Muscle layer of colon (tissue), 2 donors: ENCODE data around the gene ZNF14.
A peak's percentile ranks its signal among the peaks of the same experiment; 100 is the strongest.
"Not testable (repeated sequence)": the region's sequence is repeated elsewhere in the genome, so short reads cannot be mapped to it uniquely, and the experiment has no call there.

Source experiments
- H3K27ac ChIP-seq: one replicate; pipeline ENCODE4 v1.7.0; 2013; ENCODE audit warnings: low read depth, mild to moderate bottlenecking, low read length, moderate library complexity
- H3K27me3 ChIP-seq, 2 donors: one replicate each; pipeline ENCODE4 v1.7.0; 2013; ENCODE audit warnings: low read length in 2 of 2, mild to moderate bottlenecking in 2 of 2; ENCODE audit not compliant: insufficient read depth in 2 of 2, control insufficient read depth in 1 of 2
- H3K36me3 ChIP-seq: one replicate; pipeline ENCODE4 v1.7.0; 2013; ENCODE audit warnings: mild to moderate bottlenecking, low read length; ENCODE audit not compliant: insufficient read depth
- H3K4me1 ChIP-seq: one replicate; pipeline ENCODE4 v1.7.0; 2013; ENCODE audit warnings: mild to moderate bottlenecking, low read length; ENCODE audit not compliant: insufficient read depth
- H3K4me3 ChIP-seq, 2 donors: one replicate each; pipeline ENCODE4 v1.7.0; 2013; ENCODE audit warnings: low read length in 2 of 2, low read depth in 1 of 2, mild to moderate bottlenecking in 1 of 2, moderate library complexity in 1 of 2
- H3K9ac ChIP-seq: one replicate; pipeline ENCODE4 v1.7.0; 2013; ENCODE audit warnings: low read length
- H3K9me3 ChIP-seq: one replicate; pipeline ENCODE4 v1.7.0; 2013; ENCODE audit warnings: mild to moderate bottlenecking, low read length
- donor health status: abdominal sarcoma.
- donor health status: Adenocarcinoma of cecum.

ZNF14 gene

GRCh38 chr19:19710506-19710905 lies 22.4 kb downstream of the ZNF14 start:
- Histone ChIP-seq H3K4me3 (peak overlapping the region in 1 of 2 donors; percentile 12), H3K27ac (no peak overlapping the region), H3K36me3 (peaks cover 41% of the 10 kb centered on the region), H3K9me3 (peaks cover 72% of the 10 kb centered on the region), H3K4me1 (no peaks in the 10 kb centered on the region), H3K27me3 (no peaks in the 10 kb centered on the region), H3K9ac (no peak overlapping the region)

GRCh38 chr19:19704836-19705235 lies 28.1 kb downstream of the ZNF14 start:
- no peak overlapping the region for H3K27ac ChIP-seq
- peaks cover 22% of the 10 kb centered on the region for H3K9me3 ChIP-seq
- H3K4me3 ChIP-seq, result no peak overlapping the region
- peaks cover 6% of the 10 kb centered on the region for H3K36me3 ChIP-seq
- no peak overlapping the region for H3K9ac ChIP-seq
- H3K4me1 ChIP-seq, result no peaks in the 10 kb centered on the region
- H3K27me3 ChIP-seq, result no peaks in the 10 kb centered on the region

GRCh38 chr19:19700493-19700892 lies 32.4 kb downstream of the ZNF14 start:
- not testable (repeated sequence) for H3K4me1 ChIP-seq, H3K27ac ChIP-seq, H3K36me3 ChIP-seq, H3K27me3 ChIP-seq, H3K9me3 ChIP-seq, H3K9ac ChIP-seq, H3K4me3 ChIP-seq

GRCh38 chr19:19697589-19697988 lies 35.3 kb downstream of the ZNF14 start:
- Histone ChIP-seq H3K9ac (no peak overlapping the region), H3K9me3 (peaks cover 9% of the 10 kb centered on the region), H3K27me3 (no peaks in the 10 kb centered on the region), H3K4me1 (no peaks in the 10 kb centered on the region), H3K27ac (no peak overlapping the region), H3K36me3 (no peaks in the 10 kb centered on the region), H3K4me3 (no peak overlapping the region)

GRCh38 chr19:19696386-19696785 lies 36.5 kb downstream of the ZNF14 start:
- no peaks in the 10 kb centered on the region for H3K36me3 ChIP-seq
- H3K27me3 ChIP-seq, result no peaks in the 10 kb centered on the region
- no peaks in the 10 kb centered on the region for H3K4me1 ChIP-seq
- H3K9me3 ChIP-seq, result peaks cover 9% of the 10 kb centered on the region
- H3K9ac ChIP-seq, result no peak overlapping the region
- no peak overlapping the region for H3K27ac ChIP-seq
- no peak overlapping the region for H3K4me3 ChIP-seq

- Histone ChIP-seq H3K9me3 (no peaks in the 10 kb centered on the region), H3K4me3 (no peak overlapping the region)
Observed at GRCh38 chr19:19691683-19692082, 41.2 kb downstream of the ZNF14 start.

GRCh38 chr19:19689023-19689422 lies 43.9 kb downstream of the ZNF14 start:
- H3K27me3 ChIP-seq, H3K9ac ChIP-seq, H3K36me3 ChIP-seq, H3K9me3 ChIP-seq, H3K27ac ChIP-seq, H3K4me3 ChIP-seq, H3K4me1 ChIP-seq: not testable (repeated sequence)

More at GRCh38 chr19:19691683-19692082, 41.2 kb downstream of the ZNF14 start:
- Histone ChIP-seq H3K9ac (no peak overlapping the region), H3K4me1 (no peaks in the 10 kb centered on the region), H3K36me3 (no peaks in the 10 kb centered on the region), H3K27me3 (no peaks in the 10 kb centered on the region), H3K27ac (no peak overlapping the region)

- Histone ChIP-seq H3K9me3 (no peaks in the 10 kb centered on the region), H3K4me3 (no peak overlapping the region), H3K4me1 (no peaks in the 10 kb centered on the region), H3K27me3 (no peaks in the 10 kb centered on the region), H3K27ac (no peak overlapping the region), H3K9ac (no peak overlapping the region), H3K36me3 (no peaks in the 10 kb centered on the region)
Observed at GRCh38 chr19:19687090-19687489, 45.8 kb downstream of the ZNF14 start.

- Histone ChIP-seq H3K36me3 (no peaks in the 10 kb centered on the region), H3K27me3 (no peaks in the 10 kb centered on the region), H3K9ac (no peak overlapping the region), H3K27ac (no peak overlapping the region), H3K4me1 (no peaks in the 10 kb centered on the region), H3K4me3 (no peak overlapping the region), H3K9me3 (no peaks in the 10 kb centered on the region)
Observed at GRCh38 chr19:19686580-19686979, 46.3 kb downstream of the ZNF14 start.

- not testable (repeated sequence) for H3K9me3 ChIP-seq, H3K27me3 ChIP-seq, H3K27ac ChIP-seq, H3K4me1 ChIP-seq, H3K36me3 ChIP-seq, H3K9ac ChIP-seq, H3K4me3 ChIP-seq
Observed at GRCh38 chr19:19686119-19686518, 46.8 kb downstream of the ZNF14 start.

GRCh38 chr19:19679176-19680073 lies 53.5 kb downstream of the ZNF14 start:
- peaks cover 14% of the 10 kb centered on the region for H3K36me3 ChIP-seq
- no peaks in the 10 kb centered on the region for H3K9me3 ChIP-seq
- no peaks in the 10 kb centered on the region for H3K4me1 ChIP-seq
- H3K27ac ChIP-seq, result no peak overlapping the region
- H3K27me3 ChIP-seq, result no peaks in the 10 kb centered on the region
- no peak overlapping the region for H3K9ac ChIP-seq
- no peak overlapping the region for H3K4me3 ChIP-seq

GRCh38 chr19:19677579-19677978 lies 55.3 kb downstream of the ZNF14 start:
- no peaks in the 10 kb centered on the region for H3K27me3 ChIP-seq
- no peaks in the 10 kb centered on the region for H3K4me1 ChIP-seq
- no peak overlapping the region for H3K9ac ChIP-seq
- H3K27ac ChIP-seq, result no peak overlapping the region
- H3K36me3 ChIP-seq, result peaks cover 17% of the 10 kb centered on the region
- no peaks in the 10 kb centered on the region for H3K9me3 ChIP-seq
- no peak overlapping the region for H3K4me3 ChIP-seq
